HG03469 (cell line): Measurements from ENCODE around the gene MATN3.

ENCODE experiments used
- ATAC-seq: cut with Tn5 transposase; IDR thresholded peaks from one replicate; pipeline ENCODE4 v1.9.1; 2021; ENCODE audit warnings: mild to moderate bottlenecking, moderate library complexity, moderate number of reproducible peaks; ENCODE audit not compliant: unreplicated experiment

The MATN3 gene

GRCh38 chr2:19943189-19943588, 69.3 kb downstream of the MATN3 start:
- no peak for ATAC-seq

- no peak for ATAC-seq
Observed at GRCh38 chr2:19942199-19942598, 70.3 kb downstream of the MATN3 start.
